GM15510 (cell line): ENCODE measurements around the gene C4orf54.

Experiments
- POLR2A ChIP-seq: IDR thresholded peaks from 3 replicates; pipeline ENCODE4 v1.6.1; 2011; ENCODE audit warnings: borderline replicate concordance; ENCODE audit not compliant: insufficient read length; ENCODE audit errors: extremely low read depth

Gene C4orf54

DNA sequence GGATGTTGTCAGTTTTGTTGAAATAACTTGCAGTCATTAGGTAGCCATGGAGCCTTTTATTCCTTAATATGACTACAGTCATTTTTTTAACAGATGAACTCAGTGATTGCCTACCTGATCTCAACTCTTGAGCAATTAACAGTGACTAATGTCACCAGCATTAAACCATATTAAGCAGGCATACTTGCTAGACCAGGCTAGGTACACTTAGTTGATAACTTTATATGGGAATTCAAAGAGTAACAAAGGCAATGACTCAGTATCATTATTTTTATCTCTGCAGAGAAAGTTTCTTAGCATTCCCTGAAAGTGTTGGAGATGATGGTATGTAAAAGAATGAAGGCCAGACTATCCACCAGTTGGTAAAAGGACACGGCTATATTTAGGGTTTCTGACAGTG lies at the start of gene C4orf54:
TSS of gene C4orf54 (minus strand) at position 31 of the 400 bp plus-strand sequence. CDS start 3,180 bp downstream, outside the sequence.
- TF ChIP-seq POLR2A = no peak

DNA sequence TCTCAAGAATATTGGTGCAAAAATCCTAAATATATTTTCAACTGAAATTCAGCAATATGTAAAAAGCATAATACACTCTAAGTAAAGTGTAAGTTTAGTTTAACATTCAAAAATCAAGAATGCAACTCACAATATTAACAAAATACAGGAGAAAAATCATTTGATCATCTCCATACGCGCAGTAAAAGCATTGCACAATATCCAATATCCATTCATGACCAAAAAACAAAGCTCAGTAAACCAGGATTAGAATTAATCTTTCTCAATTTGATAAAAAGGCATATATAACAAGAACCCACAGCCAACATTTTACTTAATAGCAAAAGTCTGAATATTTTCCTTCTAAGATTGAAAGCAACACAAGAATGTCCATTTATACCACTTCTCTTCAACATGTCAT lies 48.3 kb upstream of the C4orf54 start:
- no peak for TF ChIP-seq POLR2A

GRCh38 chr4:99696801-99697200 lies 39.2 kb upstream of the C4orf54 start:
- no peak for TF ChIP-seq POLR2A

DNA sequence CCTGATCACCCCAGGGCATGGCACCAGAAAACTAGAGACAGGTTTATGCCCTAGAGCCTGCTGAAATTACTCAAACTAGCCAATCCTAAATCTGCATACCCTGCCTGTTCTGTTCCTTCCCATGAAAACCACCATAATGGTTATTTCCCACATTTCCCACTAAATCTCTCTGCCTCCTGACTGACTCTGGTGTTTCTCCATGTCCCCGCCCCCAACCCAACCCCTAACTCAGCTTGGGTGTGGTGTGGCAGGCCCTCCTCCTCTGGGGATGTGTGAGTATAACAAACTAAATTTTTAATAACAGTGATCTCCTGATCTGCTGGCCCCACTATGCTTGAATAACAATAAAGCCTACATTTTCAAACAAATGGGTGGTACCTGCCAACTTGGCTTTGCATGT lies 35.5 kb upstream of the C4orf54 start:
- no peak for TF ChIP-seq POLR2A

- TF ChIP-seq POLR2A = no peak
Measured at GRCh38 chr4:99690990-99691389, 33.4 kb upstream of the C4orf54 start.

DNA sequence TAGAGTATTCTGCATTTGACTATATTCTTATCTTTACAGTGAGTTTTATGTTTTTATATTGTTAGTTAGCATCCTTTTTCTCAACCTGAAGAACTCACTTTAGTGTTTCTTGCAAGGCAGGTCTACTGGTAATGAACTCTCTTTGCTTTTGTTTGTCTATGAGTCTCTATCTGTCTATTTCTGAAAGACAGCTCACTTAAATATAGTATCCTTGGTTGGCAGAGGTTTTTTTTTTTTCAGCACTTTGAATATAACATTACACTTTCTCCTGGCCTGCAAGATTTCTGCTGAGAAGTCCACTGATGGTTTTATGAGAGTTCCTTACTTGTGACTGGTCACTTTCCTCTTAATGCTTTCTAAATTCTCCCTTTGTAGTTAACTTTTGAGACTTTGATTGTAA lies 32.8 kb upstream of the C4orf54 start:
- TF ChIP-seq POLR2A = no peak

DNA sequence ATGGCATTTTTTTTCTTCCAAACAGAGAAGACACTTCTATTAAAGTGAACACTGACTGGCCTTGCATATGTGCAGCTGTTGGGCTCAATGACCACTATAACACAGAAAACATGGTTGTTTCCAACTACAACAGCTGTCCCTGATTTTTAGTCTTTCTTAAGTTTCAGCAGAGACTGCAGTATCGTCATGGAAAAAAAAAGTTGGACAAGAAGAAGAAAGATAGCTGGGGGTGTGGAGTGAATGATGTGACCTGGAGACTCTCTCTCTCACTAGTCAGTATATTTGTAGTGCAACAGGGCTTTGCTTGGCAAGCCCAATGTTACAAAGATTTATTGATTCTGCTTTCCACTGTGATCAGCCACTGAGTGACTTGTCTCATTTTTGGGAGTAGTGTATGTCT lies 29.5 kb upstream of the C4orf54 start:
- TF ChIP-seq POLR2A = no peak

- TF ChIP-seq POLR2A = no peak
Measured at GRCh38 chr4:99685234-99685633, 27.6 kb upstream of the C4orf54 start.

GRCh38 chr4:99683895-99684294 lies 26.3 kb upstream of the C4orf54 start:
- no peak for TF ChIP-seq POLR2A

- no peak for TF ChIP-seq POLR2A
Measured at GRCh38 chr4:99679976-99680375, 22.3 kb upstream of the C4orf54 start.

- no peak for TF ChIP-seq POLR2A
Measured at GRCh38 chr4:99679204-99679603, 21.6 kb upstream of the C4orf54 start.

DNA sequence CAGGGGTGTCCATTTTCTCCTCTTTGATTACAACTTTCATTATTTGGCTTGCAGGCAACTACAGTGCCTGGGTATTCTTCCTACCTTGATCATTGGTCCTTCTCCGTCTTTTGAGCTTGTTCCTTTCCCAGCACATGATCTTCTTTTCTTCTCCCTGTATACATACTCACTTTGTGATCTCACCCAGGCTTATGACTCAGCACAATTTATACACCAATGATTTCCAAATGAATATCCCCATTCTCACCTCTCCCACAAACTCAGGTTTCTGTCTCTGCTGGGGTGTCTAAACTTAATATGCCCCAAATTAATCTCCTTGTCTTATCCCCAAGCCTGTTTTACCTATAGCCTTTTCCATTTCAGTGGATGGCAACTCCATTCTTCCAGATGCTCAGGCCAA lies 19.5 kb upstream of the C4orf54 start:
- no peak for TF ChIP-seq POLR2A

DNA sequence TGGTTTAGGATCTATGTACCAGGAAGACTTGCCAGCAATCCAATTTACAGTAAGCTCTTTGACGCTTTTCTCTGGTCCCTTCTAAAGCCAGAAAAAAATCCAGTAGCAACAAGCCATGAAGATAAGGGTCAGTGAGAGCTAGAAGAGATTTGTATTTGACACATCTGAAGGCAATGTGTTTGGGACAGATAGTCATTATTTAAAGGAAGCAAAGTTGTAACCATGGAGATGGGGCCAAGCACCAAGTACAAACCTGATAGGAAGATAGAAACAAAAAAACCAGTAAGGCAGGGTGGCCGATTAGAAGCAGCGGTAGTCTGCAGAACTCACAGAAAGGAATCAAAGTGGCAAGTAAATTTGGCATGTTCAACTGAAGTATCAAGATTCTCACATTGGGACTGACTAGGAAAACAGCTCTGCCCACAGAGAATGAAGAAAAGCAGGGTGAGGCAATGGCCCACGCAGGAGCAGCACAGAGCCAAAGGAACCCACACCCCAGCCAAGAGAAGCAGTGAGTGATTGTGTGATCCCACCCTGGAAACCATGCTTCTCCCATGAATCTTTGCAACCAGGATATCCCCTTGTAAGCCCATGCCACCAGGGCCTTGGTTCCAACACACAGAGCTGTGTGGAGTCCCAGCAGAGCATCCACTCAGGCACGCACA lies 12.9 kb upstream of the C4orf54 start:
- no peak for TF ChIP-seq POLR2A

- no peak for TF ChIP-seq POLR2A
Measured at GRCh38 chr4:99669084-99669483, 11.5 kb upstream of the C4orf54 start.

GRCh38 chr4:99668472-99668871 lies 10.8 kb upstream of the C4orf54 start:
- no peak for TF ChIP-seq POLR2A

- TF ChIP-seq POLR2A = no peak
Measured at GRCh38 chr4:99665983-99666382, 8.4 kb upstream of the C4orf54 start.

- no peak for TF ChIP-seq POLR2A
Measured at GRCh38 chr4:99664716-99665115, 7.1 kb upstream of the C4orf54 start.
